ENCODE data around the gene SERPINA12. TPM values are rescaled to one million over a fixed set of nuclear protein-coding genes. Genes with fewer than 3 reads are reported as not detected.
A peak's percentile ranks its signal among the peaks of the same experiment; 100 is the strongest.

SERPINA12 gene
- total and polyA plus RNA-seq, 2 of the 13 experiments (the other 11 are each of a cell fraction or from before 2014, with no cell fraction given), result 0.08 TPM; not detected in 1

- TF ChIP-seq ARID3A (IDR thresholded peaks at IDR 0.05; ENCODE audit: low read depth, low read length), result no peak
- no peak for TF ChIP-seq ZNF3 (CRISPR knock-in tag; IDR thresholded peaks at IDR 0.05)
- TF ChIP-seq NONO (IDR thresholded peaks at IDR 0.05), result no peak
- TF ChIP-seq NONO (CRISPR knock-in tag; conservative IDR thresholded peaks at IDR 0.05), result no peak
- TF ChIP-seq ZNF550 (CRISPR knock-in tag; IDR thresholded peaks at IDR 0.05; ENCODE audit: borderline replicate concordance), result no peak
- TF ChIP-seq ZNF280B (CRISPR knock-in tag; IDR thresholded peaks at IDR 0.05; ENCODE audit: borderline replicate concordance), result no peak
- no peak for TF ChIP-seq STAT5B (CRISPR knock-in tag; IDR thresholded peaks at IDR 0.05)
- no peak for TF ChIP-seq ZKSCAN8 (CRISPR knock-in tag; IDR thresholded peaks at IDR 0.05; ENCODE audit: borderline replicate concordance)
- TF ChIP-seq MTF1 (CRISPR knock-in tag; IDR thresholded peaks at IDR 0.05), result no peak
- TF ChIP-seq REXO4 (CRISPR knock-in tag; IDR thresholded peaks at IDR 0.05; ENCODE audit: borderline replicate concordance), result no peak
- TF ChIP-seq KLF16 (CRISPR knock-in tag; IDR thresholded peaks at IDR 0.05), result no peak
- TF ChIP-seq MAF1 (CRISPR knock-in tag; IDR thresholded peaks at IDR 0.05; ENCODE audit: borderline replicate concordance), result no peak
- TF ChIP-seq DDIT3 (CRISPR knock-in tag; IDR thresholded peaks at IDR 0.05), result no peak
- TF ChIP-seq, protein P1, sequence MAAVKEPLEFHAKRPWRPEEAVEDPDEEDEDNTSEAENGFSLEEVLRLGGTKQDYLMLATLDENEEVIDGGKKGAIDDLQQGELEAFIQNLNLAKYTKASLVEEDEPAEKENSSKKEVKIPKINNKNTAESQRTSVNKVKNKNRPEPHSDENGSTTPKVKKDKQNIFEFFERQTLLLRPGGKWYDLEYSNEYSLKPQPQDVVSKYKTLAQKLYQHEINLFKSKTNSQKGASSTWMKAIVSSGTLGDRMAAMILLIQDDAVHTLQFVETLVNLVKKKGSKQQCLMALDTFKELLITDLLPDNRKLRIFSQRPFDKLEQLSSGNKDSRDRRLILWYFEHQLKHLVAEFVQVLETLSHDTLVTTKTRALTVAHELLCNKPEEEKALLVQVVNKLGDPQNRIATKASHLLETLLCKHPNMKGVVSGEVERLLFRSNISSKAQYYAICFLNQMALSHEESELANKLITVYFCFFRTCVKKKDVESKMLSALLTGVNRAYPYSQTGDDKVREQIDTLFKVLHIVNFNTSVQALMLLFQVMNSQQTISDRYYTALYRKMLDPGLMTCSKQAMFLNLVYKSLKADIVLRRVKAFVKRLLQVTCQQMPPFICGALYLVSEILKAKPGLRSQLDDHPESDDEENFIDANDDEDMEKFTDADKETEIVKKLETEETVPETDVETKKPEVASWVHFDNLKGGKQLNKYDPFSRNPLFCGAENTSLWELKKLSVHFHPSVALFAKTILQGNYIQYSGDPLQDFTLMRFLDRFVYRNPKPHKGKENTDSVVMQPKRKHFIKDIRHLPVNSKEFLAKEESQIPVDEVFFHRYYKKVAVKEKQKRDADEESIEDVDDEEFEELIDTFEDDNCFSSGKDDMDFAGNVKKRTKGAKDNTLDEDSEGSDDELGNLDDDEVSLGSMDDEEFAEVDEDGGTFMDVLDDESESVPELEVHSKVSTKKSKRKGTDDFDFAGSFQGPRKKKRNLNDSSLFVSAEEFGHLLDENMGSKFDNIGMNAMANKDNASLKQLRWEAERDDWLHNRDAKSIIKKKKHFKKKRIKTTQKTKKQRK (IDR thresholded peaks at IDR 0.05; ENCODE audit: low read length), result no peak
- TF ChIP-seq NFE2 (CRISPR knock-in tag; IDR thresholded peaks at IDR 0.05), result no peak
- TF ChIP-seq MIXL1 (CRISPR knock-in tag; IDR thresholded peaks at IDR 0.05), result no peak
- TF ChIP-seq SP5 (CRISPR knock-in tag; IDR thresholded peaks at IDR 0.05; ENCODE audit: borderline replicate concordance, low read depth), result no peak
- peak; percentile 99 for TF ChIP-seq ZNF687 (CRISPR knock-in tag; IDR thresholded peaks at IDR 0.05)
- 0 out of 2 replicates have a peak, but pooled peaks have one; percentile 34 for TF ChIP-seq ZNF12 (CRISPR knock-in tag; IDR thresholded peaks at IDR 0.05)
Observed at GRCh38 chr14:94481468-94482131, 27.7 kb downstream of the SERPINA12 start (continued).

Data from HepG2 (cell line).